HG03139 (cell line): ENCODE results near the gene DCAF10.
"Not testable (repeated sequence)": the region's sequence is repeated elsewhere in the genome, so short reads cannot be mapped to it uniquely, and the experiment has no call there.

Source experiments
- ATAC-seq: cut with Tn5 transposase; IDR thresholded peaks from one replicate; pipeline ENCODE4 v1.9.1; 2021; ENCODE audit not compliant: unreplicated experiment

DCAF10 gene

GRCh38 chr9:37906312-37907239 lies 106.0 kb downstream of the DCAF10 start:
- ATAC-seq = no peak

- ATAC-seq = no peak
These were observed 107.7 kb downstream of the DCAF10 start for GRCh38 chr9:37908283-37908682.

DNA sequence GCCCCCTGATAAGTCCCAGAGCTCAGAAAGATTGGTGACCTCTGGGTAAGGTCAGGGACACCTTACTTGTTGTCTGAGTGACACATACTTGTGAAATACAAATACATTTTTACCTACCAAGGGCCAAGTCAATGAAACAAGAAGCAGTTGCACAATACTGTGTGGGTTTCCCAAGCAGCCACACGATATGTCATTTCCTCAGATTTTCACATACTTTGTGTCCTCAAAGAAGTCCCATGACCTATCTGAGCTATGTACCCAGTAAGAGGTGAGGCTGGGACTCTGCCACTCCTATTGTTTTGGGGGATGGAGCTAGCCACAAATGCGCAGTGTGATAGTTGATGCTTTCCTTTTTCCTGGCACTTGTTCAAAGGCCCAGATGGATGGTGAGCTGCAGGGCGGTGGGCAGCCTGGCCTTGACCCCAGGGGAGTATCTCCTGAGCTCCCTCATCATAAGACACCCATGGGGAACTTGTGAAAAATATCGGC lies 108.1 kb downstream of the DCAF10 start:
- no peak for ATAC-seq

- ATAC-seq = no peak
These were observed 108.7 kb downstream of the DCAF10 start for GRCh38 chr9:37909326-37909725.

DNA sequence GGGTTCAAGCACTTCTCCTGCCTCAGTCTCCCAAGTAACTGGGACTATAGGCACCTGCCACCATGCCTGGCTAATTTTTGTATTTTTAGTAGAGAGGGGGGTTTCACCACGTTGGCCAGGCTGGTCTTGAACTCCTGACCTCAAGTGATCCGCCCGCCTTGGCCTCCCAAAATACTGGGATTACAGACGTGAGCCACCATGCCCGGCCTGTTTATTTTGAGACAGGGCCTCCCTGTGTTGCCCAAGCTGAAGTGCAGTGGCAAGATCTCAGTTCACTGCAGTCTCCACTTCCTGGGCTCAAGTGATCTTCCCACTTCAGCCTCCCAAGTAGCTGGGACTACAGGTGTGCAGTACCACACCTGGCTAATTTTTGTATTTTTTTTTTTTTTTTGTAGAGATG lies 109.2 kb downstream of the DCAF10 start:
- not testable (repeated sequence) for ATAC-seq

GRCh38 chr9:37910271-37910670 lies 109.7 kb downstream of the DCAF10 start:
- no peak for ATAC-seq

GRCh38 chr9:37911271-37911681 lies 110.7 kb downstream of the DCAF10 start:
- no peak for ATAC-seq

GRCh38 chr9:37913480-37914153 lies 113.0 kb downstream of the DCAF10 start:
- ATAC-seq = peak; percentile 78

- ATAC-seq = no peak
These were observed 113.6 kb downstream of the DCAF10 start for GRCh38 chr9:37914154-37914551.

- no peak for ATAC-seq
These were observed 114.2 kb downstream of the DCAF10 start for GRCh38 chr9:37914701-37915358.

DNA sequence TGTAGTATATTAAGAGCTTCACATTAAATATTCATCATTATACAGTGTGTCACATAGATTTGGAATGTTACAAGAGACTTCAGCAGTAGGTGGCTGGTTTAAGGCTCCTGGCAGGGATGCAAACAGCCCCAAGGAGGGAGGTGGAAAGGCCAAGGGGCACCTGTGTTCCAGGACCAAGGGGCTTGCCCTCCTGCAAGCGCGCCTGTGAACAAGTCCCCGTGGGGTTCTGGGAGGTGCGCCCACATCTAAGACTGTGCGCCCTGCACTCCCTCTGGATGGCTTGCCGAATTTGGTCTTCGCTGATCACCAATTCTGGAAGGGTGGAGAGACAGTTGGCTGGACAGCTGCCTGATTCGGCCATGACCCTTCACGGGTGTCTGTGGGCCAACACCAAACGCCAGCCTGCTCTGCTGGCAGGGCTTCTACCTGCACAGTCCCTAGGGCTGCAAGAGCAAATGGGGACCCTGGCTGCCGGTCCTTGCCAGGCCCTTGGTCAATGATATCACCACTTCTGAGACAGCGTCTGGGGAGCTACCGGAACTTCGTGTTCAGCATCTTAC lies 115.4 kb downstream of the DCAF10 start:
- ATAC-seq = no peak

DNA sequence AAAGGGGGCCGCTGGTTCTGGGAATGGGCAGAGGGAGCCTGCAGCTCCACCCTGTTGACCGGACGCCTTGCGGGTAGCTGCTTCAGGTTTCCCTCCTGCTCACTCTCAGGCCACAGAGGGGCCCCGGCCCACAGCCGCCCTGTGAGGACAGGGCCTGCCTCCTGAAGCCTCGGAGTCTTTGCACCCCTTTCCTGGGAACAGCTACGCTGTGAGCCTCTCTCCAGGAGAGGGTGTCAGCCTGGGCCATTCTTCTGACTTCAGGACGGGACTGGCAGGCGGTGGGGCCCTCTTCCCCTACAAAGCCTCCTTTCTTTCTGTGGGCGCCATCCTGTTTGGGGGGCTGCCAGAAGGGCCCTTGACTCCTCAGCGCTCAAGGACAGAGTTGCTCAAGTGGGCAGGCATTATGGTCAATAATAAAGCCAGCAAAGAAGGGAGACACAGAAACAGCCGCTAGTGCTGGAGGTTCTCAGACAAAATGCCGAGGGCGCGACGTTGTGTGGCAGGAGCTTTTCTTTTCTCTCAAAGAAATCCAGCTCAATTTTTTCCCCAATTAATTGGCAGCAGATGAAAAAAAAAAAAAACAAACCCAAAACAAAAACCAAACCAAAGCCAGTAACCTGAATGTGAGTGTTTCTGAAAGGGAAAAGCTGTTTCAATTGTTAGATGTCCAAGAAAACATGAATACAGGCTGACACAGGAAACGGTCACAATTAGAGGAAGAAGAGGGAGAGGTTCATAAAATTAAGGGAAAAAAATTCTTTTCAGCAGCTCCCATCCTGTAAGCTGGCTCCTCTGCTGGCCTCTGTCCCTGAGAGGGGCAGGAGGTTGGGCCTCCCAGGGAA lies 116.1 kb downstream of the DCAF10 start:
- ATAC-seq = no peak
